COLO668 (cell line): Measurements from ENCODE around the gene RECQL5.

Source experiments
- DNase-seq: peaks from one replicate; lab custom pipeline; 2025; ENCODE audit not compliant: unreplicated experiment; lab: John Stamatoyannopoulos, UW

RECQL5 gene

GRCh38 chr17:75634754-75635609 is 32.0 kb downstream of the RECQL5 start:
- DNase-seq = no peak

GRCh38 chr17:75634376-75634740 is 32.6 kb downstream of the RECQL5 start:
- no peak for DNase-seq

- DNase-seq = peak; percentile 87
Observed at GRCh38 chr17:75633486-75634375, 33.2 kb downstream of the RECQL5 start.

- peak; percentile 60 for DNase-seq
Observed at GRCh38 chr17:75632863-75633485, 34.0 kb downstream of the RECQL5 start, which contains the start of gene SMIM5. Gene SMIM5, plus strand, starts transcription at chr17:75633434. Its CDS starts 6,768 bp downstream, at chr17:75640202.

GRCh38 chr17:75632428-75632827 is 34.5 kb downstream of the RECQL5 start:
- no peak for DNase-seq

- no peak for DNase-seq
Observed at GRCh38 chr17:75631353-75631752, 35.6 kb downstream of the RECQL5 start.

- no peak for DNase-seq
Observed at GRCh38 chr17:75630071-75630917, 36.7 kb downstream of the RECQL5 start.

- DNase-seq = no peak
Observed at GRCh38 chr17:75629157-75629556, 37.8 kb downstream of the RECQL5 start.

GRCh38 chr17:75628425-75628824 is 38.5 kb downstream of the RECQL5 start:
- DNase-seq = no peak

GRCh38 chr17:75627094-75627493 is 39.9 kb downstream of the RECQL5 start:
- no peak for DNase-seq

- DNase-seq = no peak
Observed at GRCh38 chr17:75626496-75627038, 40.4 kb downstream of the RECQL5 start.

- peak; percentile 7 for DNase-seq
Observed at GRCh38 chr17:75625813-75626486, 41.0 kb downstream of the RECQL5 start.

- no peak for DNase-seq
Observed at GRCh38 chr17:75624714-75625345, 42.1 kb downstream of the RECQL5 start.

GRCh38 chr17:75624021-75624420 is 42.9 kb downstream of the RECQL5 start:
- no peak for DNase-seq

- no peak for DNase-seq
Observed at GRCh38 chr17:75623386-75623785, 43.6 kb downstream of the RECQL5 start.

GRCh38 chr17:75622771-75623273 is 44.1 kb downstream of the RECQL5 start:
- no peak for DNase-seq

- no peak for DNase-seq
Observed at GRCh38 chr17:75622076-75622475, 44.9 kb downstream of the RECQL5 start.

GRCh38 chr17:75621489-75621888 is 45.5 kb downstream of the RECQL5 start:
- DNase-seq = no peak
